Activated CD4-positive, alpha-beta T cell treated with anti-CD3 and anti-CD28 coated beads, Interleukin-2, amount 50 U/mL, for 16 hours (primary cell): ENCODE data around the gene CDH4.

Experiments used
- DNase-seq: peaks from one replicate; pipeline ENCODE4 v3.0.0-alpha.2; 2020

CDH4 gene

DNA sequence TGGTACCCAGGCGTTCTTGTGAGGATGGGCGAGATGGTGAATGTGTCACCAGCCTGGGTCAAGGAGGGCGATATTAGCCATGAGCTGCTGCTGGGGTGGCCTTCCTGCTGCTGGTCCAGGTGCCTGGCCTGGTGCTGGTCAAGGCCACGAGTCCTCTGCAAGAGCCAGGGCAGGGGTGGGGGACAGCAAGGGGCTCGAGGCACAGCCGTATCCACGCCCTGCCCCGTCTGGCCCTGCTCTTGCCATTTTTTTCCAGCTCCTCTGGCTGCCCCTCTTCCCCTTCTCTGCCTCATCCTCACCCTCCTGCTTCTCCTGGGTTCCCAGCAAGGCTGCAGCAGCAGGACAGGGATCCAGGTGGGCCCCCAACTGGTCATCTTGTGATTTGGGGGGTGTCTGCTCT, 51.2 kb downstream of the CDH4 start:
- no peak for DNase-seq

- DNase-seq = no peak
These were observed 51.6 kb downstream of the CDH4 start for GRCh38 chr20:61303675-61304074.

DNA sequence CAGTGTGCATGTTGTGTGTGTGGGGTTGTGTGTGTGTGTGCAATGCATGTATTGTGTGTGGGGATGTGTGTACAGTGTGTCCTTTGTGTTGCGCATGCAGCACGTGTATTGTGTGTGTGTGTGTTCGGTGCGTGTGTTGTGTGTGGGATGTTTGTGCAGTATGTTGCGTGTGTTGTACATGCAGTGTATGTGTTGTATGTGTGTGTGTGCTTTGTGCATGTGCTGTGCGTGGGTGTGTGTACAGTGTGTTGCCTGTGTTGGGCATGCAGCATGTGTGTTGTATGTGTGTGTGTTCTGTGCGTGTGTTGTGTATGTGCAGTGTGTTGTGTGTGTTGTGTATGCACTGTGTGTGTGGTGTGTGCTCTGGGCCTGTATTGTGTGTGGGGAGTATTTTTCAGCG, 52.7 kb downstream of the CDH4 start:
- DNase-seq = no peak

DNA sequence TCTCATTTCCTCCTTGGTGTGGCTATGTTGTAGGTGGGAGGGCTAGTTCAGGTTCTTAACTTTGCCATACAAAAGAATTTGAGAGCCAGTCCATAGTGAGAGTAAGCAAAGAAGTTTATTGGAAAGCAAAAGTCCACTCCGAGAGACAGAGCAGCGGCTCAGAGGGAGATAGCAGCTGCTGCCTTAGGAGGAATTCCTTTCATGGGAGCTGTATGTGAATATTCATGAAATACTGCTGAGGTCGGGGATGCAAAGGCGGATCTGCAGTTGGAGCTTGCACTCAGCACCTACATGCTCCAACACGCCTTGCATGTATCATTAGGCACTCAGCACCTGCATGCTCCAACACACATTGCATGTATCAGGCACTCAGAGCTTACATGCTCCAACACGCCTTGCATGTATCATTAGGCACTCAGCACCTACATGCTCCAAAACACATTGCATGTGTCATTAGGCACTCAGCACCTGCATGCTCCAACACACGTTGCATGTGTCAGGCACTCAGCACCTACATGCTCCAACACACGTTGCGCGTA, 54.9 kb downstream of the CDH4 start:
- DNase-seq = no peak

GRCh38 chr20:61307686-61308476, 55.8 kb downstream of the CDH4 start:
- no peak for DNase-seq

DNA sequence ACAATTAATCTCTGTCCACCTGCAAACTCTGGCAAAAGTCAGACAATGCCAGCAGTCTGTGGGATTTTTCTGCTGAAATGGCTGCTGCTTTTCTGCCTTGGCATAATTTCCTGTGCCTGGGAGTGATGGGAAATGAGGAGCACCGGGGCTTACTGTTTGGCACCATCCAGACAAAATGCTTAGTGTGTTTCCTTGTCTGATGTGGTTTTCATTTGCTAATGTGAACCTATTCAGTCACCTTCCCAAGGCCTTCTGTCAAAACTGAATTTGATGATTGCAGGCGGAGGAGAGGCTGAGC, 56.4 kb downstream of the CDH4 start:
- no peak for DNase-seq

GRCh38 chr20:61310954-61311353, 58.9 kb downstream of the CDH4 start:
- DNase-seq = no peak

GRCh38 chr20:61311656-61312387, 59.8 kb downstream of the CDH4 start:
- DNase-seq = no peak

DNA sequence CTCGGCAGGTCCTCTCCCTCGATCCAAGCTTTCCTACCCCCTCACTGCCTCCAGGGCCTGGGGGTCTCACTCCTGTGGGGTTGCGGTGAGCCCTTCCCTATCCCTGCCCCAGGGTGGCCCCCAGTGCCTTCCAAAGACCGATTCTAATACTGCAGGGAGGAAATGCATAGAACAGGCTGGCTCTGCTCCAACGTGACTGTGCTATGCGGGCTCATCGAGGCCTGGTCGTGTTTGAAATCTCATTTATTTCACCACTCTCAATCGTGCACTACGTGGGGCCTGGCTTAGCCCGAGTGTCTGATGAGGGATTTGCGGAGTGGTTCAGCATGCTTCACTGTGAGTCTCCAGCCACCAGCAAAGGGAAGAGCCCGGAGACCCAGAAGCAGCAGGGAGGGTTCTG, 60.9 kb downstream of the CDH4 start:
- DNase-seq = no peak

GRCh38 chr20:61313396-61313795, 61.3 kb downstream of the CDH4 start:
- DNase-seq = no peak

DNA sequence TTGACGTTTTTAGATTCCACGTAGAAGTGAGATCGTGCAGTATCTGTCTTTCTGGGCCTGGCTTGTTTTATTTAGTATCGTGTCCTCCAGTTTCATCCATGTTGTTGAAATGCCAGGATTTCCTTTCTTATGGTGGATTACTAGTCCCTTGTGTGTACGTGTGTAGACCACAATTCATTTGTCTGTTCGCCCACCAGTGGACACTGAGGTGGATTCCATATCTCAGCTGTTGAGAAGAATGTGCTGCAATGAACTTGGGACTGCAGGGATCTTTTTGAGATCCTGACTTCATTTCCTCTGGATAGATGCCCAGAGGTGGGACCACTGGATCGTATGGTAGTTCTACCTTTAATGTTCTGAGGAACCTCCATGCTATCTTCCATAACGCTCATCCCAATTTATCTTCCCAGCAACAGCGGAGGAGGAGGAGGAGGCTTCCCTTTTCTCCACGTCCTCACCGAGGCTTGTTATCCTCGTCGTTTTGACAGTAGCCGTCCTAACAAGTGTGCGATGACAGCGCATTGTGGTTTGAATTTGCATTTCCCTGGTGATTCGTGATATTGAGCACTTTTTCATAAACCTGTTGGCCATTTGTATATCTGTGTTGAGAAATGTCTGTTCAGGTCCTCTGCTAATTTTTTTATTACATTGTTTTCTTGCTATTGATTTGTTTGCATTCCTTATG, 62.4 kb downstream of the CDH4 start:
- DNase-seq = no peak

GRCh38 chr20:61315319-61315718, 63.3 kb downstream of the CDH4 start:
- DNase-seq = no peak

DNA sequence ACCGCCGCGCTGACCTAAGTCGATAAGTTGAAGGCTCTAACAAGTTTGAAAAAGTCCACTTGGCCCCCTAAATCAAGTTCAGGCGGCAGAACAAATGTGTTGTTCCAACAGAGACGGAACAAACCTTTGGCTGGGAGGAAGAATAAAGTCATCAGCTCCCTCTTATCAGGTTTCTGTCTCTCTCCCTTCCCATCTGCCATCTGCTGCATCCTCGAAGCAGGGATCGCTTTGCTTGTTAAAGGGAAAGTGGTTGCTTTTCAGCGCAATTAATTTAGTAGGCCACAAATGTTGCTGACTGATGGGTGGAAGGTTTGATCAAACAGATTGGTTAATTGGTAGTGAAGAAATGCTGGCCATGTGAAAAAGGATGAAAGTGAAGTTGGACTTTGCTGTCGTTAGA, 64.3 kb downstream of the CDH4 start:
- DNase-seq = no peak

DNA sequence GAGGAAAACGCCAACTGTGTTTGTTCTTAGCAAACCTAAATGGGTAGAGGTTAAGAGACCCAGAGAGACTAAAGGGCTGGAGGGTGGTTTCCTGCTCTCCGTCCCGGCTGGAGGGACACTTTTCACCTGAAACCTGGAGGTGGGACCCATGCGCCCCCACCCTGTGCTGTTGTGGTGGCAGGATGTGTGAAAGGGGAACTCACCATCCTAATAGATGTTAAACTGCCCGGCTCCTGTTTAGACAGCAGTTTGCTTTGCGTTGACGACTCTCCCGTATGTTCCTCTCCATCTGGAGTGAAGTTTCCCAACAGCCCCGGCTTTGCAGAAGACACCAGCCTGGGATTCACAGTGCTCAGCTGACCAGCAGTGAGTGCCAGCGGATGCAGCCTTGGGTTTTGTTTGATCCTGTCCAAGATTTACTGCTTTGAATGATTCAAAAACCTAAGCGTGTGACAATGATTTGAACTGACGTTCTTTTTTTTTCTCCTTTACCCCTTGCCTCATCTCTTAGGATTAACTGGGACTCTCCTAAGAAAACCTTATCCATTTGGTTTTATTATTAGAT, 66.0 kb downstream of the CDH4 start:
- DNase-seq = no peak

- DNase-seq = no peak
These were observed 68.8 kb downstream of the CDH4 start for GRCh38 chr20:61320691-61321425.

- DNase-seq = no peak
These were observed 69.4 kb downstream of the CDH4 start for GRCh38 chr20:61321481-61321880.

DNA sequence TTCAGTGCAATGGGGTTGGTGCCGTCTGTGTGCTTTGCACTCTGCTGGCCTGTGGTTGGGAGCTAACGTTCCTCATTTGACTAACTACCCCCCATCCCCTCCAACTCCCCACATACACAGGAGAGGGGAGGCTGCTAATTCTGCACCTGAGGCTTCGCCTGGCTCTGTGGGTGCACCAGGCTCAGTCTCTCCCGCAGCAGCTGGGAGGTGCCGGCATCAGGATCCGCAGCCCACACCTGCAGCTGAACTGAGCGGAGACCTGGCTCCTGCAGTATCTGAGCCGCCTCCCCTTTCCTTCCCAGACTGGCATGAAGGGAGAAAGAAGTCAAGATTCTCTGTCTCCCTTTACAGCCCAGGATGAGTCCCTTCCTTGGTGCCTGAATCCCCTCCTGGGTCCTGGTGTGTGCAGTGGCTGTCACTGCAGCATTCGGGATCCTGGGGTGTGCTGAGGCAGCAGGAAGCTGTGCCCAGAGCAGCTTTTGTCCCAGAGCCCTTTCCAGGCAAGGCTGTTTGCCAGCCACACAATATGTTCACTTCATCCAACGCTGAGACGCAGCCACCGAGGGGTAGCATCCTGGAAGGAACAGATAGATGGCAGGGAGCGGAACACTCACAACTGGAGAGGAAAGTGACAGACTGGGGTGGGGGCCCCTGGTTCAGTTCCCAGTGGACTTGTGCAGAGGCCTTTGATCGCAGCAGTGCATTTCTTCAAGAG, 70.2 kb downstream of the CDH4 start:
- no peak for DNase-seq

- DNase-seq = no peak
These were observed 72.8 kb downstream of the CDH4 start for GRCh38 chr20:61324906-61325305.

DNA sequence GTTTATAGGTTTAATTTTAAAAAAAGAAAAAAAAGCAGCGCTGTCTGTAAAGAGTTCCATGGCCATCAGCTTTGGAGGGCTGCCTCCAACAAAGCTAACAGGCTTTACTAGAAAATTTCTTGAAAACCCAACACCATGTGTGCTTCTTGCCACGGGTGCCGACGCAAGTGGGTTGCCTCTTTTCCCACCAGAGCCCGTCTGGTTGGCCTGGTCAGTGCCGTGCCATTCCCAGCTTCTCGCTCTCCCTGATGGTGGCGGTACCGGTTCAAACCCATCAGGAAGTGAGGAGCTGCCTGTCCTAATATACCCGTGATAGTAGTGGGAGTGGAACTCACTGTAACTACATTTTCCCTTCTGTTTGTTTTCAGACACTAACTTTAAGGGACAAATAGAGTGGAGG, 73.7 kb downstream of the CDH4 start:
- no peak for DNase-seq

DNA sequence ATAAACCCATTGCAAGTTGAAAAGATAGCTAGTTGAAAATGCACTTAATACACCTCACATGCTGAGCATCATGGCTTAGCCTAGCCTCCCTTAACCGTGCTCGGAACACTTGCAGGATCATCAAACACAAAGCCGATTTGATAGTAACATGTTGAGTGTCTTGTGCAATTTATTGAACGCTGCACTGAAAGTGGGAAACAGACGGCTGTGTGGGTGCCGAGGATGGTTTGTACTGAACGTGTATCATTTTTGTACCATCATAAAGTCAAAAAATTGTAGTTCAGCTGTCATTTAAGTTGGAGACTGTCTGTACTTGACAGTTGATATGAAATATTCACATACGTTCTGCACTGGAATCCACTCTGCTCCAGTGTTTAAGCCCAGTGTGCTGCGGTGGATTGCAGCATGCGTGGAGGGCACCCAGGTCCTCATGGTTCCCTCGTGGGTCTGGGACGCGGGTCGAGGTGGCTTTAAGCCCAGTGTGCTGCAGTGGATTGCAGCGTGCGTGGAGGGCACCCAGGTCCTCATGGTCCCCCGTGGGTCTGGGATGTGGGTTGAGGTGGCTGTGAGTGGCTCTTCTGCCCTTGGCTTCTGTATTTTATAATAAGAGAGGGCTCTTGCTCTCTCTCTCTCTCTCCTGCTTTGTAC, 77.0 kb downstream of the CDH4 start:
- no peak for DNase-seq

- no peak for DNase-seq
These were observed 78.4 kb downstream of the CDH4 start for GRCh38 chr20:61330441-61330840.

- no peak for DNase-seq
These were observed 79.5 kb downstream of the CDH4 start for GRCh38 chr20:61331543-61331942.
